GM10266 (cell line): ENCODE measurements around the gene RNASE4.

Source experiments
- DNase-seq: peaks from one replicate; pipeline ENCODE4 v3.0.0; 2012; ENCODE audit errors: extremely low spot score
- CTCF ChIP-seq: IDR thresholded peaks from 2 replicates; pipeline ENCODE4 v1.5.1; 2012; ENCODE audit warnings: mild to moderate bottlenecking, low read depth; ENCODE audit not compliant: control insufficient read depth, insufficient read depth; ENCODE audit errors: missing control alignments

RNASE4 gene

GRCh38 chr14:20750194-20750593 lies 65.8 kb downstream of the RNASE4 start:
- no peak for DNase-seq
- no peak for TF ChIP-seq CTCF
